ENCODE data around the gene CPLX1. TPM values are rescaled to one million over a fixed set of nuclear protein-coding genes. Genes with fewer than 3 reads are reported as not detected.
A peak's percentile ranks its signal among the peaks of the same experiment; 100 is the strongest.

Gene CPLX1
- total RNA-seq, 2 experiments from 2014 or later, result 0.43 to 0.61 TPM

- CTCF ChIA-PET, result no interaction called here
- Mint-ChIP-seq H3K4me1 (ENCODE audit: low read depth) (peaks cover 37% of the 10 kb centered on the region), H3K4me3 (no peak overlapping the region), H3K9me3 (no peaks in the 10 kb centered on the region), H3K27ac (no peak overlapping the region), H3K36me3 (no peaks in the 10 kb centered on the region), H3K27me3 (peaks cover 21% of the 10 kb centered on the region)
- intact Hi-C loops (cut with micrococcal nuclease), result no loop called here
- POLR2A ChIA-PET, result no interaction called here
- no peak for DNase-seq
These were observed 28.9 kb downstream of the CPLX1 start for GRCh38 chr4:797066-797465.

- Mint-ChIP-seq H3K4me3 (no peak overlapping the region), H3K36me3 (no peaks in the 10 kb centered on the region)
- no peak for DNase-seq
These were observed 29.7 kb downstream of the CPLX1 start for GRCh38 chr4:796206-796605.

DNA sequence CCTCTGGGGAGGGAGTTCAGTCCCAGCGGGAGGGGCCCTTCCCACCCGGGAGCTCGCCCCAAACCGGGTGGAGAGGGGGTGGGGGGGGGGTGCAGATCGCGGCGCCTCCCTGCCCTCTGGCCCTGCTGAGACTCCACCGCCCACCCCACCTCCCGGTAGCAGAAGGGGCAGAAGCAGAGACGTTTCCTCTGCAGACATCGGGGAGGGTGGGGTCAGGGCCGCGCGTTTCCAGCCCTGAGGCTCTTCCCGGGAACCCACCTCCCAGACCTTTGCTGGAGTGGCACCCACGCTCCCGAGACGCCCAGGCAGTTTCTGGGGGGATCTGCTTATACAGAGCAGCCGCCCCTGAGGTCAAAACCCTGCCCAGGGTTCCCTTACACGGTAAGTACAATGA is 30.2 kb downstream of the CPLX1 start:
- Mint-ChIP-seq H3K36me3 (no peaks in the 10 kb centered on the region), H3K4me1 (ENCODE audit: low read depth) (peaks cover 37% of the 10 kb centered on the region), H3K9me3 (no peaks in the 10 kb centered on the region), H3K27ac (no peak overlapping the region), H3K27me3 (peaks cover 23% of the 10 kb centered on the region), H3K4me3 (no peak overlapping the region)
- intact Hi-C loops (cut with micrococcal nuclease), result no loop called here
- POLR2A ChIA-PET, result interaction anchor here (1.0 kb wide), 1 partner anchor 19 kb away, joined by 4 read pairs; no protein-coding TSS in a partner anchor
- no peak for DNase-seq
- CTCF ChIA-PET, result no interaction called here

More at GRCh38 chr4:796206-796605, 29.7 kb downstream of the CPLX1 start:
- intact Hi-C loops (cut with micrococcal nuclease), result no loop called here
- Mint-ChIP-seq H3K27ac (no peak overlapping the region), H3K27me3 (peaks cover 21% of the 10 kb centered on the region), H3K4me1 (ENCODE audit: low read depth) (peaks cover 37% of the 10 kb centered on the region), H3K9me3 (no peaks in the 10 kb centered on the region)
- POLR2A ChIA-PET, result interaction anchor here (1.0 kb wide), 1 partner anchor 19 kb away, joined by 4 read pairs; no protein-coding TSS in a partner anchor
- CTCF ChIA-PET, result no interaction called here

GRCh38 chr4:794900-795725 is 30.8 kb downstream of the CPLX1 start:
- no peak for DNase-seq
- Mint-ChIP-seq H3K27ac (no peak overlapping the region), H3K27me3 (peaks cover 26% of the 10 kb centered on the region), H3K4me3 (peak overlapping the region; percentile 12), H3K9me3 (no peaks in the 10 kb centered on the region), H3K4me1 (ENCODE audit: low read depth) (peaks cover 36% of the 10 kb centered on the region), H3K36me3 (no peaks in the 10 kb centered on the region)
- ChIA-PET CTCF (interaction anchor here (1.2 kb wide), 1 partner anchor 29 kb away, joined by 4 read pairs; no protein-coding TSS in a partner anchor), POLR2A (interaction anchor here (1.0 to 1.7 kb wide), 2 partner anchors 13 to 18 kb away, joined by 4 to 6 read pairs; no protein-coding TSS in a partner anchor)
- intact Hi-C loops (cut with micrococcal nuclease), result no loop called here

- Mint-ChIP-seq H3K36me3 (no peaks in the 10 kb centered on the region), H3K4me1 (ENCODE audit: low read depth) (peaks cover 28% of the 10 kb centered on the region), H3K4me3 (no peak overlapping the region), H3K9me3 (no peaks in the 10 kb centered on the region), H3K27me3 (peaks cover 26% of the 10 kb centered on the region), H3K27ac (no peak overlapping the region)
- no peak for DNase-seq
- intact Hi-C loops (cut with micrococcal nuclease), result no loop called here
- ChIA-PET CTCF (interaction anchor here (1.2 kb wide), 1 partner anchor 30 kb away, joined by 4 read pairs; no protein-coding TSS in a partner anchor), POLR2A (interaction anchor here (1.7 kb wide), 1 partner anchor 12 kb away, joined by 6 read pairs; no protein-coding TSS in a partner anchor)
These were observed 31.8 kb downstream of the CPLX1 start for GRCh38 chr4:793941-794621.

GRCh38 chr4:793093-793861 is 32.7 kb downstream of the CPLX1 start:
- POLR2A ChIA-PET, result no interaction called here
- no peaks in the 10 kb centered on the region for H3K9me3 Mint-ChIP-seq
- DNase-seq, result no peak
- peaks cover 21% of the 10 kb centered on the region for H3K4me1 Mint-ChIP-seq (ENCODE audit: low read depth)
- peak overlapping the region; percentile 55 for H3K4me3 Mint-ChIP-seq
- peaks cover 26% of the 10 kb centered on the region for H3K27me3 Mint-ChIP-seq
- H3K36me3 Mint-ChIP-seq, result no peaks in the 10 kb centered on the region
- intact Hi-C loops (cut with micrococcal nuclease), result no loop called here
- no peak overlapping the region for H3K27ac Mint-ChIP-seq
- CTCF ChIA-PET, result no interaction called here

- Mint-ChIP-seq H3K9me3 (no peaks in the 10 kb centered on the region), H3K4me1 (ENCODE audit: low read depth) (peaks cover 20% of the 10 kb centered on the region), H3K27me3 (peaks cover 28% of the 10 kb centered on the region), H3K27ac (no peak overlapping the region), H3K36me3 (no peaks in the 10 kb centered on the region), H3K4me3 (peak overlapping the region; percentile 55)
- intact Hi-C loops (cut with micrococcal nuclease), result no loop called here
- DNase-seq, result peak; percentile 61
- ChIA-PET CTCF (no interaction called here), POLR2A (no interaction called here)
These were observed 33.3 kb downstream of the CPLX1 start for GRCh38 chr4:792626-793092.

- H3K36me3 Mint-ChIP-seq, result no peaks in the 10 kb centered on the region
- peaks cover 24% of the 10 kb centered on the region for H3K4me1 Mint-ChIP-seq (ENCODE audit: low read depth)
- ChIA-PET POLR2A (no interaction called here), CTCF (interaction anchor here (0.6 kb wide), 1 partner anchor 263 kb away, joined by 3 read pairs; no protein-coding TSS in a partner anchor)
- peak overlapping the region; percentile 55 for H3K4me3 Mint-ChIP-seq
- H3K27ac Mint-ChIP-seq, result no peak overlapping the region
- H3K9me3 Mint-ChIP-seq, result no peaks in the 10 kb centered on the region
- intact Hi-C loops (cut with micrococcal nuclease), result no loop called here
- H3K27me3 Mint-ChIP-seq, result peaks cover 34% of the 10 kb centered on the region
- DNase-seq, result peak; percentile 55
These were observed 33.9 kb downstream of the CPLX1 start for GRCh38 chr4:791898-792625.

GRCh38 chr4:791252-791897 is 34.6 kb downstream of the CPLX1 start:
- intact Hi-C loops (cut with micrococcal nuclease), result no loop called here
- DNase-seq, result no peak
- Mint-ChIP-seq H3K27me3 (peaks cover 34% of the 10 kb centered on the region), H3K36me3 (no peaks in the 10 kb centered on the region), H3K9me3 (no peaks in the 10 kb centered on the region), H3K27ac (no peak overlapping the region), H3K4me1 (ENCODE audit: low read depth) (peaks cover 24% of the 10 kb centered on the region), H3K4me3 (no peak overlapping the region)
- ChIA-PET CTCF (interaction anchor here (0.6 kb wide), 1 partner anchor 263 kb away, joined by 3 read pairs; no protein-coding TSS in a partner anchor), POLR2A (no interaction called here)

GRCh38 chr4:790466-790820 is 35.5 kb downstream of the CPLX1 start:
- Mint-ChIP-seq H3K36me3 (no peaks in the 10 kb centered on the region), H3K4me3 (no peak overlapping the region), H3K27ac (no peak overlapping the region), H3K27me3 (peaks cover 36% of the 10 kb centered on the region), H3K9me3 (no peaks in the 10 kb centered on the region), H3K4me1 (ENCODE audit: low read depth) (peaks cover 26% of the 10 kb centered on the region)
- CTCF ChIA-PET, result no interaction called here
- POLR2A ChIA-PET, result no interaction called here
- DNase-seq, result no peak
- intact Hi-C loops (cut with micrococcal nuclease), result no loop called here
